ENCODE measurements around the gene HDGFL2. TPM values are rescaled to one million over a fixed set of nuclear protein-coding genes. Genes with fewer than 3 reads are reported as not detected.
A peak's percentile ranks its signal among the peaks of the same experiment; 100 is the strongest.

HDGFL2 gene
- total and polyA plus RNA-seq, 2 of the 8 experiments (the other 6 are each of a cell fraction or from before 2014, with no cell fraction given), result 31.1 to 106 TPM

DNA sequence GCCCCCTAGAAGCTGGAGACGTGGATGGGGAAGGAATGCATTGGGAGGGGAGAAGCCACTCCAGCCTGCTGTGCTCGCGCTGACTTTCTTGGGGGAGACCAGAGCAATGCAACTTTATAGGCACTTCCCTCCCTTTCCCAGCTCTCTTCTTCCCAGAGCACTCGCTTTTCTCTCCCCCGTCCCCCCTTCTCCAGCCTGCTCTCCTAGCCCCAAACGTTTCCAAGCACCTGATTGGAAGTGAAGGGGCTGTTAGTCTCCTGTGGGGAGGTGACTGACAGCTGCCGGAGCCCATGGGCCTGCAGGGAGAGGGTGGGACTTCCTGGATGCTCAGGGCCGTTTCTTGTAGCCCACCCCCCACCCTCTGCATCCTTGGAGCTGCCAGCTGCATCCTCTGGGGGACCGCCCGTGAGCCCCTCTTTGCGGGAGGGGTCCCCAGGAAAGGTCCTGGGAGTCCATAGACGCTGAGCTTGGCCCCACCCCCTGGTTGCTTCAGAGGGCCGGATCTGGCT is 2.5 kb downstream of the HDGFL2 start:
- WGBS, 2 experiments (ENCODE audit: extremely low coverage in 1 of 2, insufficient coverage in 1 of 2, insufficient read length in 1 of 2, insufficient replicate concordance in 2 of 2, low coverage in 1 of 2, low lambda C conversion rate in 2 of 2, missing lambda C conversion rate in 1 of 2), result 4% methylated on average over 13 of the region's 13 CpGs; no CpG with 5 or more reads in 1 of the 2 experiments
- ChIA-PET POLR2A (ENCODE audit: partially characterized antibody) (interaction anchor here (0.5 to 1.8 kb wide), 17 partner anchors 8 to 259 kb away, joined by 3 to 6 read pairs (median 3); partner anchors contain the start of genes PLIN4 and PLIN5), CTCF (ENCODE audit: partially characterized antibody) (interaction anchor here (0.6 to 2.1 kb wide), 11 partner anchors 20 to 551 kb away, joined by 3 to 6 read pairs (median 3); no protein-coding TSS in a partner anchor)
- Histone ChIP-seq H3K4me2 (ENCODE audit: insufficient read depth in 1 of 2, low read depth in 2 of 2, low read length in 2 of 2) (peak overlapping the region; percentile 81 to 95), H2BK20ac (ENCODE audit: low read length) (no peak overlapping the region), H3K18ac (ENCODE audit: extremely low read depth, low read length) (no peak overlapping the region), H3K9ac (replicated peaks in 1 of 4; ENCODE audit: extremely low read depth in 1 of 4, low read depth in 3 of 4, low read length in 3 of 4) (peak overlapping the region in 3 of 4 experiments; percentile 36 to 54 (median 45); a peak in 5 of 7 replicates), H2BK120ac (replicated peaks; ENCODE audit: low read depth, low read length) (no peak overlapping the region), H3K4me1 (replicated peaks in 1 of 4; ENCODE audit: control insufficient read depth in 3 of 4, insufficient read depth in 4 of 4, low read length in 3 of 4) (peaks cover 0 to 16% (median 11%) of the 10 kb centered on the region in 4 experiments; a peak in 5 of 7 replicates), H4K8ac (ENCODE audit: extremely low read depth, insufficient read depth, low read length) (peak overlapping the region; percentile 80), H2AK5ac (ENCODE audit: low read depth, low read length) (no peak overlapping the region), H2BK12ac (ENCODE audit: low read depth, low read length) (no peak overlapping the region), H3K14ac (ENCODE audit: insufficient read length) (no peak overlapping the region), H3K56ac (replicated peaks; ENCODE audit: insufficient read length, low read depth, low read length) (peak overlapping the region; percentile 5), H3K23ac (ENCODE audit: insufficient read length) (no peak overlapping the region), H3K23me2 (ENCODE audit: low read depth, low read length) (peaks cover 22% of the 10 kb centered on the region), H4K91ac (replicated peaks; ENCODE audit: insufficient read length, low read length) (no peak overlapping the region), H3K4ac (replicated peaks; ENCODE audit: insufficient read length, low read depth, low read length) (peak overlapping the region; percentile 75), H3K9me3 (ENCODE audit: insufficient read depth in 2 of 2, low read depth in 1 of 2, low read length in 1 of 2) (no peaks in the 10 kb centered on the region), H4K20me1 (replicated peaks in 1 of 2; ENCODE audit: control insufficient read depth in 1 of 2, insufficient read depth in 2 of 2, low read length in 2 of 2) (peaks cover 0 to 15% of the 10 kb centered on the region in 2 experiments), H2AFZ (ENCODE audit: low read length) (peak overlapping the region; percentile 76), H4K5ac (ENCODE audit: insufficient read length, low read depth, low read length) (no peak overlapping the region), H3K79me1 (ENCODE audit: low read depth, low read length) (peaks cover 17% of the 10 kb centered on the region; the same call in 1 of the 2 replicates), H3K36me3 (ENCODE audit: control insufficient read depth in 2 of 4, insufficient read depth in 4 of 4, low read length in 3 of 4) (peaks cover 8 to 28% (median 17%) of the 10 kb centered on the region in 4 experiments; a peak in 7 of 8 replicates), H2BK15ac (ENCODE audit: low read length) (no peak overlapping the region), H3K79me2 (ENCODE audit: control insufficient read depth in 1 of 2, insufficient read depth in 2 of 2, low read length in 2 of 2) (peaks cover 14 to 35% of the 10 kb centered on the region in 2 experiments; a peak in 3 of 4 replicates), H3K27ac (ENCODE audit: low read depth, low read length) (0 out of 2 replicates have a peak overlapping the region, but pooled peaks have one; percentile 43), H3K4me3 (ENCODE audit: extremely low read depth in 1 of 4, insufficient read depth in 2 of 4, low read depth in 3 of 4, low read length in 4 of 4) (peak overlapping the region; percentile 69 to 99 (median 74)), H2BK5ac (ENCODE audit: low read depth, low read length) (peak overlapping the region; percentile 63; the same call in 1 of the 2 replicates), H3K27me3 (replicated peaks in 1 of 4; ENCODE audit: control insufficient read depth in 3 of 4, extremely low read depth in 1 of 4, insufficient read depth in 3 of 4, low read length in 3 of 4) (no peaks in the 10 kb centered on the region; a peak in 1 of 7 replicates)
- DNase-seq (ENCODE audit: low read depth in 1 of 2, low spot score in 2 of 2) (peak; percentile 68 to 79), FAIRE-seq (peak; percentile 83)
- TF ChIP-seq TAF1 (IDR thresholded peaks at IDR 0.05; ENCODE audit: low read depth, low read length) (0 out of 2 replicates have a peak, but pooled peaks have one; percentile 37), SIN3A (conservative IDR thresholded peaks at IDR 0.05 in 1 of 2, IDR thresholded peaks at IDR 0.05 in 1 of 2; ENCODE audit: low read depth in 1 of 2, low read length in 2 of 2) (peak in 1 of 2 experiments; percentile 56; a peak in 1 of 4 replicates), TBP (IDR thresholded peaks at IDR 0.05; ENCODE audit: low read depth, low read length) (no peak), CHD2 (IDR thresholded peaks at IDR 0.05; ENCODE audit: low read length) (peak; percentile 86), CREB1 (IDR thresholded peaks at IDR 0.05) (0 out of 2 replicates have a peak, but pooled peaks have one; percentile 12), HDAC2 (IDR thresholded peaks at IDR 0.05; ENCODE audit: borderline replicate concordance in 1 of 2, low read depth in 2 of 2, low read length in 2 of 2) (no peak), SP1 (IDR thresholded peaks at IDR 0.05; ENCODE audit: low read depth, low read length) (peak; percentile 93), SP2 (IDR thresholded peaks at IDR 0.05; ENCODE audit: low read length) (peak; percentile 63), TEAD4 (IDR thresholded peaks at IDR 0.05; ENCODE audit: low read depth, low read length) (no peak), GABPA (IDR thresholded peaks at IDR 0.05; ENCODE audit: borderline replicate concordance, insufficient read depth, low read length) (peak; percentile 86; the same call in 1 of the 2 replicates), KDM4A (IDR thresholded peaks at IDR 0.05; ENCODE audit: low read depth, low read length, severe bottlenecking) (peak; percentile 38)
